OCI-LY7 (cell line): ENCODE results near the gene SH3RF3. TPM values are rescaled to one million over a fixed set of nuclear protein-coding genes. Genes with fewer than 3 reads are reported as not detected.

Experiments used
- BruUV-seq: library from RNA; stranded (reverse); fragments of 400-500 nt; replicated peaks from 2 replicates; lab custom pipeline; 2021; lab: Mats Ljungman, UMichigan
- CTCF ChIA-PET: fragments of 300-600 bp; sonication (Branson Sonifier 250); formaldehyde crosslinking; loops from one replicate; lab custom pipeline; 2022; ENCODE audit warnings: antibody characterized with exemption; ENCODE audit not compliant: unreplicated experiment; lab: Charles Lee
- POLR2A ChIA-PET: fragments of 300-600 bp; sonication (Branson Sonifier 250); formaldehyde crosslinking; loops from one replicate; lab custom pipeline; 2022; ENCODE audit warnings: antibody characterized with exemption; lab: Charles Lee
- DNase-seq: peaks from one replicate; pipeline ENCODE4 v3.0.0-alpha.2; 2015; ENCODE audit warnings: low spot score
- H2AFZ ChIP-seq: fragments of 200-600 bp; sonication (generic), shearing (Covaris generic); 2 replicates; pipeline ENCODE4 v1.6.1; 2014; ENCODE audit warnings: mild to moderate bottlenecking, antibody characterized with exemption, low read length, moderate library complexity
- H3K27ac ChIP-seq: fragments of 200-600 bp; sonication (generic); 2 replicates; pipeline ENCODE4 v1.5.1; 2014; ENCODE audit warnings: mixed run types, low read depth, mild to moderate bottlenecking, moderate library complexity, low read length, inconsistent platforms; ENCODE audit not compliant: poor library complexity, severe bottlenecking
- H3K36me3 ChIP-seq: fragments of 200-600 bp; sonication (generic); 2 replicates; pipeline ENCODE4 v1.6.1; 2014; ENCODE audit warnings: mild to moderate bottlenecking, antibody characterized with exemption, low read length, moderate library complexity, mixed read lengths; ENCODE audit not compliant: insufficient read depth
- H3K4me1 ChIP-seq: fragments of 200-600 bp; sonication (generic); 2 replicates; pipeline ENCODE4 v1.5.1; 2014; ENCODE audit warnings: mild to moderate bottlenecking, low read length; ENCODE audit not compliant: insufficient read depth, poor library complexity, severe bottlenecking
- H3K4me2 ChIP-seq: fragments of 200-600 bp; sonication (generic); 2 replicates; pipeline ENCODE4 v1.6.1; 2014; ENCODE audit warnings: mild to moderate bottlenecking, low read length
- H3K4me3 ChIP-seq: fragments of 200-600 bp; sonication (generic); 2 replicates; pipeline ENCODE4 v1.5.1; 2014; ENCODE audit warnings: mild to moderate bottlenecking, low read depth, low read length; ENCODE audit not compliant: poor library complexity, severe bottlenecking
- H3K79me2 ChIP-seq: fragments of 200-600 bp; sonication (generic); 2 replicates; pipeline ENCODE4 v1.6.1; 2016; ENCODE audit warnings: low read depth, mild to moderate bottlenecking, low read length, moderate library complexity, mixed read lengths; ENCODE audit not compliant: insufficient read depth
- H3K9me2 ChIP-seq: fragments of 200-600 bp; sonication (generic); 2 replicates; pipeline ENCODE4 v1.6.1; 2016; ENCODE audit warnings: mild to moderate bottlenecking, low read length, mixed read lengths; ENCODE audit not compliant: insufficient read depth
- H3K9me3 ChIP-seq: fragments of 200-600 bp; sonication (generic); 2 replicates; pipeline ENCODE4 v1.6.1; 2014; ENCODE audit warnings: mild to moderate bottlenecking, mixed run types, low read length, mixed read lengths
- H4K20me1 ChIP-seq: fragments of 200-600 bp; sonication (generic); 2 replicates; pipeline ENCODE4 v1.6.1; 2014; ENCODE audit warnings: mild to moderate bottlenecking, antibody characterized with exemption, low read length, moderate library complexity, mixed read lengths; ENCODE audit not compliant: insufficient read depth
- EZH2phosphoT487 ChIP-seq: fragments of 200-600 bp; sonication (generic); IDR thresholded peaks from 2 replicates; pipeline ENCODE4 v1.6.1; 2018; ENCODE audit warnings: low read depth, borderline replicate concordance, mild to moderate bottlenecking, mixed run types, antibody characterized with exemption, low read length, moderate library complexity, mixed read lengths
- intact Hi-C: fragments of 100-400 bp; cut with micrococcal nuclease; formaldehyde crosslinking; loops from one replicate; pipeline ENCODE4 v1.10.0; 2022; ENCODE audit not compliant: unreplicated experiment
- total RNA-seq, 2 experiments: library from RNA; depleted of rRNA in 1 of 2; stranded (reverse); fragments of >200 nt in 1 of 2; shearing (Covaris generic) in 1 of 2; gene quantifications; 2 replicates each; pipeline ENCODE4 v1.2.3, GENCODE V29; 2014 to 2022
- TF ChIP-seq, protein P1 (sequence below): fragments of 200-600 bp; sonication (generic); conservative IDR thresholded peaks from 2 replicates; pipeline ENCODE4 v1.5.1; 2014; ENCODE audit warnings: mild to moderate bottlenecking, antibody characterized with exemption, low read length, moderate library complexity, mixed read lengths

The SH3RF3 gene
- total RNA-seq, 2 experiments from 2014 or later: not detected

DNA sequence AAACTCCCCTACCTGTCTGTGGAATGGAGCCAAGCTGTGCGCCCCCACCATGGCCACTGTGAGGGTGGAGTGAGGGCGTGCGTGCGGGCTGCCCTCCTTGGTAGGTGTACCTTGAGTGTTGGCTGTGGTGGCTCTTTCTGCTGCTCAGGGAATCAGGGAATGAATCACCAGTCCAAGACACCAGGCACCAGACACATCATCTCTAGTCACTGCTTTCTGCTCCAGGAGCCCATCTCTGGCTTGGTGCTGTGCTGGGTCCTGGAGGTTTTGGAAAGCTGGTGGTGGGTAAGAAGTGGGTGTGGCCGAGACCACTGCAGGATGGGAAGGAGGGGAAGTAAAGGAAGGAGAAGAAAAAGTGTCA, 274.8 kb downstream of the SH3RF3 start:
- Histone ChIP-seq H3K79me2 (no peaks in the 10 kb centered on the region), H3K36me3 (no peaks in the 10 kb centered on the region), H3K4me1 (no peaks in the 10 kb centered on the region), H3K4me3 (no peak overlapping the region), H2AFZ (no peak overlapping the region), H3K4me2 (no peak overlapping the region), H4K20me1 (no peaks in the 10 kb centered on the region), H3K27ac (no peak overlapping the region), H3K9me2 (no peaks in the 10 kb centered on the region), H3K9me3 (no peaks in the 10 kb centered on the region)
- POLR2A ChIA-PET: no interaction called here
- intact Hi-C loops: no loop called here
- DNase-seq: no peak
- CTCF ChIA-PET: no interaction called here
- TF ChIP-seq, protein P1, sequence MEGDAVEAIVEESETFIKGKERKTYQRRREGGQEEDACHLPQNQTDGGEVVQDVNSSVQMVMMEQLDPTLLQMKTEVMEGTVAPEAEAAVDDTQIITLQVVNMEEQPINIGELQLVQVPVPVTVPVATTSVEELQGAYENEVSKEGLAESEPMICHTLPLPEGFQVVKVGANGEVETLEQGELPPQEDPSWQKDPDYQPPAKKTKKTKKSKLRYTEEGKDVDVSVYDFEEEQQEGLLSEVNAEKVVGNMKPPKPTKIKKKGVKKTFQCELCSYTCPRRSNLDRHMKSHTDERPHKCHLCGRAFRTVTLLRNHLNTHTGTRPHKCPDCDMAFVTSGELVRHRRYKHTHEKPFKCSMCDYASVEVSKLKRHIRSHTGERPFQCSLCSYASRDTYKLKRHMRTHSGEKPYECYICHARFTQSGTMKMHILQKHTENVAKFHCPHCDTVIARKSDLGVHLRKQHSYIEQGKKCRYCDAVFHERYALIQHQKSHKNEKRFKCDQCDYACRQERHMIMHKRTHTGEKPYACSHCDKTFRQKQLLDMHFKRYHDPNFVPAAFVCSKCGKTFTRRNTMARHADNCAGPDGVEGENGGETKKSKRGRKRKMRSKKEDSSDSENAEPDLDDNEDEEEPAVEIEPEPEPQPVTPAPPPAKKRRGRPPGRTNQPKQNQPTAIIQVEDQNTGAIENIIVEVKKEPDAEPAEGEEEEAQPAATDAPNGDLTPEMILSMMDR: no peak
- no peak for TF ChIP-seq EZH2phosphoT487
- BruUV-seq: no TSS peak

DNA sequence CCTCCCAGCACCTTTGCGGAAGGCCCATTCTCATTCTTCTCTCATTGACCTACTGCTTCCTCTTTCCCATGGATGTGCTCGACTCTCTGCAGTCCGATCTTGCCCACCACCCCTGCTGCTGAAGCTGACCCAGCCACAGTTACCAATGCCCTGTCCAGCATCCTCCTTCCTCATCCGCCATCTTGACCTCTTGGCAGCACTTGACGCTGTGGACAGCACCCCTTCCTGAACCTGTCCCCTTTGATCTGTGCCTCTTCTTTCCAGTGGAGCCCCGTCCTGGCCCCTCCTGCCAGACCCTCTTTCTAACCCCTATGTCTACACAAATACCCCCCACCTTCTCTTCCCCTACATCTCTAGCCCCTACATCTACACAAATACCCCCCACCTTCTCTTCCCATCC, 275.7 kb downstream of the SH3RF3 start:
- Histone ChIP-seq H3K9me3 (no peaks in the 10 kb centered on the region), H3K36me3 (no peaks in the 10 kb centered on the region), H3K27ac (no peak overlapping the region), H3K4me1 (no peaks in the 10 kb centered on the region), H3K9me2 (no peaks in the 10 kb centered on the region), H3K4me2 (no peak overlapping the region), H3K4me3 (no peak overlapping the region), H2AFZ (no peak overlapping the region), H4K20me1 (no peaks in the 10 kb centered on the region), H3K79me2 (no peaks in the 10 kb centered on the region)
- no peak for DNase-seq
- POLR2A ChIA-PET: no interaction called here
- no peak for TF ChIP-seq EZH2phosphoT487
- TF ChIP-seq, protein P1: no peak
- intact Hi-C loops: no loop called here
- no TSS peak for BruUV-seq
- CTCF ChIA-PET: no interaction called here

DNA sequence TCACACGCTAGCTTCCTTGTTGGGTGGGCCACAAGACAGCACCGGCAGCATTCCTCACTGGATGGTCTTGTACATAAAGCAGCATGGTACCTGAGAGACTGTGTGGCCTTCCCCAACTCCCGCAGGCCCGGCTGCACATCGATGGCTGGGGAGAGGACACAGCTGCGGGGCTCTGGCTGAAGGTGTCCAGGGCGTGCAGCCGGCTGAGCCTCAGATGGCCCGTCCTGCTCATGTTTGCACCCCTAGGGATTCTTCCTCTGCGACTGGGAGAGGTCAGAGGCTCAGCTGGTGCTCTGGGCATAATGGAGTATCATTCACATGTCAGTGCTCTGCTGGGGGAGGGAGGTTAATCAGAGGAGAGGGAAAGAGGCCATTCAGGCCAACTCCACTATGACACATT, 276.9 kb downstream of the SH3RF3 start:
- Histone ChIP-seq H4K20me1 (no peaks in the 10 kb centered on the region), H3K4me1 (no peaks in the 10 kb centered on the region), H3K27ac (no peak overlapping the region), H3K9me3 (no peaks in the 10 kb centered on the region), H3K4me3 (no peak overlapping the region), H2AFZ (no peak overlapping the region), H3K4me2 (no peak overlapping the region), H3K79me2 (no peaks in the 10 kb centered on the region), H3K9me2 (no peaks in the 10 kb centered on the region), H3K36me3 (no peaks in the 10 kb centered on the region)
- CTCF ChIA-PET: no interaction called here
- TF ChIP-seq, protein P1: no peak
- no peak for TF ChIP-seq EZH2phosphoT487
- POLR2A ChIA-PET: no interaction called here
- BruUV-seq: no TSS peak
- intact Hi-C loops: no loop called here
- no peak for DNase-seq
